ENCODE data around the gene TGFBR3L.

DNA sequence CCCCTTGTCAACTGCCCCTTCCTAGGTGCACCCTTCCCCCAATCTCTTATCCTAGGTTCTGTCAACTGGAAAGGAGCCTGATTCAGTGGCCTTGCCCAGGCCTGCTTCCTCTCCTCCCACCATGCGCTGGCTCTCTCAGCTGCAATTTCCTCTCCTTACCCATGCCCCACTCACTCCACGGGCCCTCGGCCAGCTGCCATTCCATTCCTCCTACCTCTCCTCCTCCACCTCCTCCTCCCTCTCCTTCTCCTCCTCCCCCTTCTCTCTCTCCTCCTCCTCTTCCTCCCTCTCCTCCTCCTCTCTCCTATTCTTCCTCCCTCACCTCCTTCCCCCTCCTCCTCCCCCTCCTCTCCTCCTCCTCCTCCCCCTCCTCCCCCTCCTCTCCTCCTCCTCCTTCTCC is 38.4 kb downstream of the TGFBR3L start:
- no peak for TF ChIP-seq JUN (IDR thresholded peaks at IDR 0.05; ENCODE audit: low read depth, low read length)
- TF ChIP-seq, protein P1, sequence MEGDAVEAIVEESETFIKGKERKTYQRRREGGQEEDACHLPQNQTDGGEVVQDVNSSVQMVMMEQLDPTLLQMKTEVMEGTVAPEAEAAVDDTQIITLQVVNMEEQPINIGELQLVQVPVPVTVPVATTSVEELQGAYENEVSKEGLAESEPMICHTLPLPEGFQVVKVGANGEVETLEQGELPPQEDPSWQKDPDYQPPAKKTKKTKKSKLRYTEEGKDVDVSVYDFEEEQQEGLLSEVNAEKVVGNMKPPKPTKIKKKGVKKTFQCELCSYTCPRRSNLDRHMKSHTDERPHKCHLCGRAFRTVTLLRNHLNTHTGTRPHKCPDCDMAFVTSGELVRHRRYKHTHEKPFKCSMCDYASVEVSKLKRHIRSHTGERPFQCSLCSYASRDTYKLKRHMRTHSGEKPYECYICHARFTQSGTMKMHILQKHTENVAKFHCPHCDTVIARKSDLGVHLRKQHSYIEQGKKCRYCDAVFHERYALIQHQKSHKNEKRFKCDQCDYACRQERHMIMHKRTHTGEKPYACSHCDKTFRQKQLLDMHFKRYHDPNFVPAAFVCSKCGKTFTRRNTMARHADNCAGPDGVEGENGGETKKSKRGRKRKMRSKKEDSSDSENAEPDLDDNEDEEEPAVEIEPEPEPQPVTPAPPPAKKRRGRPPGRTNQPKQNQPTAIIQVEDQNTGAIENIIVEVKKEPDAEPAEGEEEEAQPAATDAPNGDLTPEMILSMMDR (IDR thresholded peaks at IDR 0.05; ENCODE audit: control extremely low read depth in 1 of 3, insufficient read depth in 1 of 3, low read depth in 1 of 3, low read length in 3 of 3) = no peak

Data from H1 (cell line).